Testis (tissue), 2 donors: ENCODE measurements around the gene FLT4.

Experiments used
- CTCF ChIP-seq, 3 experiments: fragments of 450-650 bp in 2 of 3; fragments of 200-600 bp in 1 of 3; sonication (generic) in 1 of 3; IDR thresholded peaks; one replicate each; pipeline ENCODE4 v1.5.1; 2016 to 2019; ENCODE audit warnings: antibody characterized with exemption in 3 of 3, mild to moderate bottlenecking in 2 of 3, moderate library complexity in 1 of 3
- POLR2A ChIP-seq: fragments of 450-650 bp; IDR thresholded peaks from one replicate; pipeline ENCODE4 v1.6.1; 2017; ENCODE audit warnings: antibody characterized with exemption, mild to moderate bottlenecking, moderate library complexity

GRCh38 chr5:180590543-180591310 is 58.7 kb downstream of the FLT4 start:
- TF ChIP-seq CTCF (IDR thresholded peaks at IDR 0.05) (no peak), POLR2A (no peak)
